B cell (primary cell): ENCODE results near the gene GRN.

Experiments used
- CTCF ChIP-seq: fragments of 200-600 bp; IDR thresholded peaks from one replicate; pipeline ENCODE4 v1.8.0; 2022; ENCODE audit warnings: antibody characterized with exemption, mild to moderate bottlenecking
- EZH2 ChIP-seq: IDR thresholded peaks from 2 replicates; pipeline ENCODE4 v1.6.1; 2012; ENCODE audit warnings: borderline replicate concordance, low read depth, mild to moderate bottlenecking, moderate library complexity, low read length; ENCODE audit not compliant: insufficient read depth, poor library complexity, severe bottlenecking

DNA sequence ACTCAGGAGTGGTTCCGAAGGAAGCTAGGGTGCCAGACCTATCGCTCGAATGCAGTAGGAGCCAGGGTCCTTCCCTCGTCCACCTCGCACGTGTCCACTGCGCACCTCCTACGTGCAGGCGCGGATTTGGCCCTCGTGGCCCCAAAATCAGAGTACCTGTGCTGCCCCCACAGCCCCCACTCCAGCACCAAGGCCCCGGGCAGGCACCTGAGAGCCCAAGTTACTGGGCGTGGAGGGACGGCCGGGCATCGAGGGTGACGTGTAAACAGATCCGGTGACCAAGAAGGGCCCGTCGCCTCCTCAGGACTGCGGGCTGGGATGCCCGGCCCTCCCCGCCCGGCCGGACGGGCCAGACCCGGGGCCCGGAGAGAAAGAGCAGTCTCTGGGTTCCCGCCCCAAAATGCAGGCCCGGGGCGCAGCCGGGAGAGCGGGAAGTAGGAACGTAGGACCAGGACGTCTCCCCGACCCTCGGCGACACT is 21.0 kb upstream of the GRN start:
- no peak for TF ChIP-seq CTCF
- TF ChIP-seq EZH2, result no peak
